Neuron (in vitro differentiated cells): ENCODE measurements around the gene BID.

Source experiments
- H2AFZ ChIP-seq: one replicate; pipeline ENCODE4 v1.6.1; 2013; ENCODE audit warnings: low read depth, mild to moderate bottlenecking, inconsistent platforms, low read length, moderate library complexity
- H3K27me3 ChIP-seq: one replicate; pipeline ENCODE4 v1.6.1; 2013; ENCODE audit warnings: low read length; ENCODE audit not compliant: insufficient read depth
- H3K36me3 ChIP-seq: one replicate; pipeline ENCODE4 v1.6.1; 2013; ENCODE audit warnings: low read length; ENCODE audit not compliant: insufficient read depth
- H3K4me1 ChIP-seq: one replicate; pipeline ENCODE4 v1.6.1; 2013; ENCODE audit warnings: low read length; ENCODE audit not compliant: insufficient read depth
- H3K4me3 ChIP-seq: 2 replicates; pipeline ENCODE4 v1.5.1; 2013; ENCODE audit warnings: mild to moderate bottlenecking, low read length, moderate library complexity
- H3K9me3 ChIP-seq: one replicate; pipeline ENCODE4 v1.6.1; 2013; ENCODE audit warnings: low read length

The BID gene

DNA sequence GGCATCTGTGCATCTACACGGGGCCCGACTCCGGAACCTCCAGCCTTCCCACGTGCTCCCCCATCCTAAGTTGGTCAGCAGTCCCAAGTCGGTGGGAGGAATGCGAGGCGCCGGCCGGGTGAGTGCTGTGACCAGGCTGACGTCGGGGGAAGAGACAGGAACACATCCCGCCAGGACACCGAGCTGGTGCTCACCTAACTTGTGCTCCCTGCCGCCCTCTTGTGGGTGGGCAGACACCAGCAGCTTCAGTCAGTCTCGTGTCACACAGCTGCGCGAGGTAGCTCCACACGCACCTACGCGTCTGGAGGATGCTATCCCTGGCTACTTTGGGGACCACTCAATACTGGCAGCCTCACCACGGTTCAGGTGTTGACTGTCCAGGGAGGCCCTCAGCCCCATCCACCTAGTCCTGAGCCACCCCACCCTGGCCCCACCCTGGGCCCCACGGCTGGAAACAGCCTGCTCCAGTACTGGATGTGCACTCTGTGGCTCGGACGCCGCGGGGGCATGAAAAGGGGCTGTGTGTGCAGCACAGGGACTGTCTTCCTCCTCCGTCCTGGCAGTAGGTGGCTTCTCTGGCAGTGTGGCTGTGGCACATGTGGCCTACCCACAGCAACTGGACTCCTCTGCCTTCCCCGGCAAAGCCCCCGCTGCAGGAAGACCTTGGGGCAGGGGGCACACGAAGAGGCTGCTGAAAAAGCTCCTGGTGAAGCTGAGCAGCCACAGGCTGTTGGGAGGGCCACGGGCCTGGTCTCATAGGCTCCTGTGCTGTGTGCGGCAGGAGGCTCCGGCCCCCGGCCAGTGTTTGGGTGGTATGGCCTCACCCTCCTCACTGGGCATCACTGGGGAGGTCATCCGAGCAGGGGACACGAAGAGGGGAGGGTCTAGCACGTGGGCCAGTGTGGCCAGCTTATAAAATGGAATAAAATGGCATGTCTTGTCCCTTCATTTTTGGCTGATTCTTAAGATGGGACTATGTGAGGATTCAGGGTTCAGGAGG lies 11.2 kb upstream of the BID start:
- no peaks in the 10 kb centered on the region for H3K27me3 ChIP-seq
- peaks cover 10% of the 10 kb centered on the region for H3K4me1 ChIP-seq
- H3K9me3 ChIP-seq = no peaks in the 10 kb centered on the region
- peaks cover 5% of the 10 kb centered on the region for H3K36me3 ChIP-seq
- no peak overlapping the region for H2AFZ ChIP-seq
- no peak overlapping the region for H3K4me3 ChIP-seq

DNA sequence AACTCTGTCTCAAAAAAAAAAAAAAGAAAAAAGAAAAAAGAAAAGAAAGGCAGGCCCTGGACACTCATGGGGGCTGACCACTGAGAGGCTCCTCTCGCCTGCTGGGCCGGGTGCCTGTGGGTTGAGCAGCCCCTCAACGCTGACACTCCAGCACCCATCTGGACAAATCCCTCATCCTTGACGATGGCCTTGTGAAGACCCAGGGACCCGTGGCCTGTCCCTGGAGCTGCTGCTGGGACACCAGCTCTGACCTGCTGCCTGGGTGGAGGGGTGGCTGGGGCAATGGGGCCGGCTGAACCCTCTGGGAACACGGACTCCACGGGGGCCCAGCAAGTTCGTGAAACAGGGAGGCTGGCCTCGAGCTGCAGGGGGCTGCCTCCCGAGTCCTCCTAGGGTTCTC lies 10.5 kb upstream of the BID start:
- Histone ChIP-seq H3K27me3 (no peaks in the 10 kb centered on the region), H2AFZ (no peak overlapping the region), H3K9me3 (no peaks in the 10 kb centered on the region), H3K36me3 (no peaks in the 10 kb centered on the region), H3K4me3 (no peak overlapping the region), H3K4me1 (peaks cover 10% of the 10 kb centered on the region)

DNA sequence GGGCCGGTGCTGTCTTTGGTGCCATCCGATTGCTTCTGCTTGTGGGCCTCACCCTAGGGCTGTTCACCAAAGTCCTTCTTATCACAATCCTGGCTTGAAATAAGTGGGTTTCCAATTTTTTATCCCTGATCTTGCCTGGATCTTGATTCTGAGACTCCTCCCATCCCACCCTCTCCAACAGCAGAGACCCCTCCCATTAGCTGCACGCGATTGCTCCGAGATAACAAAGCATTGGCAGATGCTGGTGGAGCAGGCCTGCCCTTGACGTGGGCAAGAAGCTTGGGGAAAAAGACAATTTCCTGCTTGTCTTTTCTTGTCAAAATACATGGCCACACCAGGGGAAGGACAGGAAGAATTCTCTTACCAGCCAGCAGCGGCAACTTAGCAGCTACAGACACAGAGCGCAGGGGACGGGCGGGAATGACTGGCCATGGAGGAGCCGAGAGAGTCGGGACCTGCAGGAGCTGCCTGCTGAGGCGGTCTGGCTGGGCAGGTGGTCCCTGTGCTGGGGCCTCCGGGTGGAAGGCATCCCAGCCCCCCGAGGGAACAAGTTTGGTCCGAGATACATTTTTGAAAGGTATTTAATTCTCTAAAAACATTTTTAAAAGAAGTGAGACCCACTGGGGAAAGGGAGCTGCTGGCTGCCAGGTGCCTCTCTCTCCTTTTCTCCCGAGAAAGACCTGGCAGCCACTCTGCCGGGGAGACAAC lies 9.7 kb upstream of the BID start:
- no peaks in the 10 kb centered on the region for H3K36me3 ChIP-seq
- H3K4me3 ChIP-seq = no peak overlapping the region
- no peaks in the 10 kb centered on the region for H3K9me3 ChIP-seq
- no peak overlapping the region for H2AFZ ChIP-seq
- H3K27me3 ChIP-seq = no peaks in the 10 kb centered on the region
- H3K4me1 ChIP-seq = peaks cover 10% of the 10 kb centered on the region

DNA sequence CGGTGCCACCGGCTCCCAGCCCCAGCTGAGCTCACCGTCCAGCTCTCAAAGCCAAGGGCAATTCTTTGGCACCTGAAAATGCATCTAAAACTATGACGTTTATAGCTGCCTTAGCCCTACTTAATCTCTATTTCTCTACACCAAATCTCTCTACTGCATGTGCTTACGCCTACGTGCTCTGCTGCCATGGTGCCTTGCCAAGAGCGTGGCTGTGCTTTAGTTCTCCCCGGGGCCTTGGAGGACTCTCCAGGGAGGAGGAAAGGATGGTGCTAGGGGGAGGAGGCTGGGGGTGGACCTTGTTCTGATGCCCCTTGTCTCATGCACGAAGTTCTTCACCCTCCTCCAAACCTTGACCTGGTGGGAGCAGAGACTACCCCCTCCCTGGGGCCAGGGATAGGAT lies 9.0 kb upstream of the BID start:
- H3K4me3 ChIP-seq = no peak overlapping the region
- no peaks in the 10 kb centered on the region for H3K27me3 ChIP-seq
- H3K4me1 ChIP-seq = peaks cover 10% of the 10 kb centered on the region
- H3K9me3 ChIP-seq = no peaks in the 10 kb centered on the region
- H3K36me3 ChIP-seq = no peaks in the 10 kb centered on the region
- no peak overlapping the region for H2AFZ ChIP-seq

DNA sequence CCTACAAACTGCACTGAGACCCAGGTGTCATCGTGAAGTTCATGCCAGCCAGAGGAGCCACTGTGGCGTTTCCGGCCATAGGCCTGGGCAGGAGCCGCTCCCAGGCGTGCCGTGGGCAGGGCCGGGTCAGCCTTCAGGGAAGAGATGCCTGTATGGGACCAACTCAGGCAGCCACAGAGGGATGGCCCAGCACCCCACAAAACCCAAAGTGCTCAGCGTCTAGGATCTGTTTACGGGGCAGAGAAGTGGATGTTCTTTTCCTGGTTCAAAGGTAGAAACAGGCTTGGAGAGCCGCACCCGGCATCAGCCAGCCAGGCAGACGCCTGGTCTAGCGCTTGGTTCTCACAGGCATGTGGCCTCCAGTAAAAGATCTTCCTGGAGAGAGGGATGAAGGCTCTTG lies 8.4 kb upstream of the BID start:
- no peaks in the 10 kb centered on the region for H3K9me3 ChIP-seq
- H3K27me3 ChIP-seq = no peaks in the 10 kb centered on the region
- no peaks in the 10 kb centered on the region for H3K36me3 ChIP-seq
- H3K4me1 ChIP-seq = peaks cover 10% of the 10 kb centered on the region
- H3K4me3 ChIP-seq = no peak overlapping the region
- H2AFZ ChIP-seq = no peak overlapping the region

DNA sequence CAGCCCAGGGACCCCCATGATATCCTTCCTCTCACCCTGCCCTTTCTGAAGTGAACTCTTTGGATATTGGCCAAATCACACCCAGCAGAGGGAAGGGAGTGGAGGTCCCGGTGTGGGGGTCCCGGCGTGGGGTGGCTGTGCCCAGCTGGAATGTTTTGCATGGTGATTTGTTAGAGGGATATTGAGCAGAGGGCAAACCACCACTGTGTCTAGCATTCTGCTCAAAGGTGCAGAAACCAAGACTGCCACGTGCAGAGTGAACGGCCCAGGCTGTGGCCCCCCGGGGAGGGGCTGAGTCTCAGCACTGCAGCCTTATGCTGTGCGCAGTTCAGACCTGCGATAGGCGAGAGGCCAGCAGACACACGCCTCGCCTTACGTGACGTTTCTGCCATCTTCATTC lies 7.9 kb upstream of the BID start:
- no peak overlapping the region for H2AFZ ChIP-seq
- H3K4me3 ChIP-seq = no peak overlapping the region
- H3K4me1 ChIP-seq = peaks cover 9% of the 10 kb centered on the region
- H3K36me3 ChIP-seq = no peaks in the 10 kb centered on the region
- H3K27me3 ChIP-seq = no peaks in the 10 kb centered on the region
- no peaks in the 10 kb centered on the region for H3K9me3 ChIP-seq

DNA sequence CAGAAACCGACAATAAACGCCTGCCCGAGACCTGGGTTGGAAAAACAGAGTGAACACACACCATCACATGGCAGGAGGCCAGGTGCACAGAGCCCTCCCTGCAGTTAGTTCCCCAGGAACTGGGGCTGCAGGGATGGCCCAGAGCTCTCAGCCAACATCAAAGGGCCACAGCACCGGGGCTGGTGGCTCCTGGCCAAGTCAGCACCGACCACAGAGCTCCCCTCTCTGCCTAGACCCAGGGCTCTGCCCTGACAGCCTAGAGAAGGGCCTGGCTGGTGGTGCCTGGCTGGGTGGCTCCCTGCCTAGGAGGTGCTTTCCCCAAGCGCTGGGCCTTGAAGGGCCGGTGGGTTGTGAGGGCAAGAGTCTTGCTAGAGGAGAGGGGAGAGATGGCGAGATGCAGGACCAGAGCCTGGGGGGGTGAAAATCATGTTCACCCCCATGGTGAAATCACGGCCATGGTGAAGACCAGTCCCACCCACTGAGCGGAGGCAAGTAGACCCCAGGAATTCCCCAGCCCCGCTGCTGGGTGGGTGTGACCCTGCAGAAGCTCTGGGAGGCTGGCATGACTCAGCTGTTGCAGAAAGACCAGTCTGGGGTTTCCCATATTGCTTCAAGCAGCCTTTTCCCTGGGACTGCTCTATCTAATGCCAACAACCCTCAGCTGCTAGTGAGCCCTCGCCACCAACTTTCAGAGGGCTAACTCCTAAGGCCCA lies 7.2 kb upstream of the BID start:
- peaks cover 2% of the 10 kb centered on the region for H3K4me1 ChIP-seq
- no peak overlapping the region for H2AFZ ChIP-seq
- H3K36me3 ChIP-seq = no peaks in the 10 kb centered on the region
- H3K4me3 ChIP-seq = no peak overlapping the region
- H3K9me3 ChIP-seq = no peaks in the 10 kb centered on the region
- no peaks in the 10 kb centered on the region for H3K27me3 ChIP-seq

DNA sequence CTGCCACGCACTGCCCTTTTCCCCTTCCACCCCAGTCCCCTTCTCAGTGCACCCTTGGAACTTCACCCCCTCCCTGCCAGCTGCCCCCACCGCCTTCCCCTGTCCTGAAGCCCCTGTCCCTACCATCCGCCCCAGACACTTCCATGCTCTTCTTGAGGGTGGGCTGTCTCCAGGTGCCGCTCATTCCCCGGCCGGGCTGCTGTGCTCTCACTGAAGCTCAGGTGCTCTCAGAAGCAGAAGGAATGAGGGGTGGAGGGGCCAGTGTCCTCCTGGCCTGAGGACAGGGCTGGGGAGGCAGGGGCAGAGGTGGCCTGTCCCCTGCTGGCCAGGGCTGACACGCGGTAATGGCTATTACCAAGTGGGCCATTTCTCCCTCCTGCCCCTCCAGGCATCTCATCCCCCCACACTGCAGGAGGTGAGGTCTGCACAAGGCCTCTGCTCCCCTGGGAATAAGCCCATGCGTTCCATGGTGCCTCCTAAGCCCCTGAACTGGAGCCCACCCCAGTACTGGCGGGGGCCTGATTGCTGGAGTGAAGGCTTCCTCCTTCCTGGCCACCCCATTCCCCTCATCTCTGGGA lies 6.6 kb upstream of the BID start:
- no peaks in the 10 kb centered on the region for H3K4me1 ChIP-seq
- no peaks in the 10 kb centered on the region for H3K27me3 ChIP-seq
- no peaks in the 10 kb centered on the region for H3K36me3 ChIP-seq
- H2AFZ ChIP-seq = no peak overlapping the region
- H3K4me3 ChIP-seq = no peak overlapping the region
- H3K9me3 ChIP-seq = no peaks in the 10 kb centered on the region

DNA sequence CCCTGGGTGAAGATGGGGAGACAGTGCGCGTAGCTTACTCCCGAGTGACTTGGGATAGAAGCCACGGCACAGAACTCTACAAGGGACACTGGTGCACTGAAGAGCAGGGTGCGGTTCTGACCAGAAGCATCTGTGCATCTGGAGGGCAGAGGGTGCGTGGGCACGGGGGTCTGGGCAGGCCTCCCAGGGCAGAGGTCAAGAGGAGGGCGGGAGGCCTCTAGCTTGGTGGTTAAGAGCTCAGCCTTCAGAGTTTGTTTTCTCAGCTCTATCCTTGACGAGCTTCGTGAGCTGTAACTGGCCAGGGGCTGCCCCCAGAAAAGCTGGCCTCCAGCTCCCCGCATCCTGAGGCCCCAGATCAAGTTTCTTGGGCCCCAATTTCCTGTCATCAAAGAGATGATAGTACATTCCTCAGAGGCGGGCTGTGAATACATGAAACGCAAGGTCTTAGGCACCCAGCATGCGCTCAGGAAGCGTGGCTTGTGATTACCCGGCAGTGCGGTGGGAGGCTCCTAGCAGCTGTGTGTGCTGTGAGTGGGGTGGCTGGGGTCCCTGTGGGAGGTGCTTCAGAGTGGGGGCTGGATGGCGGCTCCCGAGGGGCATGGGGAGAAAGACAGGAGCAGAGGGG lies 6.0 kb upstream of the BID start:
- H3K4me3 ChIP-seq = no peak overlapping the region
- peaks cover 5% of the 10 kb centered on the region for H3K4me1 ChIP-seq
- no peaks in the 10 kb centered on the region for H3K9me3 ChIP-seq
- no peaks in the 10 kb centered on the region for H3K36me3 ChIP-seq
- H3K27me3 ChIP-seq = no peaks in the 10 kb centered on the region
- no peak overlapping the region for H2AFZ ChIP-seq

DNA sequence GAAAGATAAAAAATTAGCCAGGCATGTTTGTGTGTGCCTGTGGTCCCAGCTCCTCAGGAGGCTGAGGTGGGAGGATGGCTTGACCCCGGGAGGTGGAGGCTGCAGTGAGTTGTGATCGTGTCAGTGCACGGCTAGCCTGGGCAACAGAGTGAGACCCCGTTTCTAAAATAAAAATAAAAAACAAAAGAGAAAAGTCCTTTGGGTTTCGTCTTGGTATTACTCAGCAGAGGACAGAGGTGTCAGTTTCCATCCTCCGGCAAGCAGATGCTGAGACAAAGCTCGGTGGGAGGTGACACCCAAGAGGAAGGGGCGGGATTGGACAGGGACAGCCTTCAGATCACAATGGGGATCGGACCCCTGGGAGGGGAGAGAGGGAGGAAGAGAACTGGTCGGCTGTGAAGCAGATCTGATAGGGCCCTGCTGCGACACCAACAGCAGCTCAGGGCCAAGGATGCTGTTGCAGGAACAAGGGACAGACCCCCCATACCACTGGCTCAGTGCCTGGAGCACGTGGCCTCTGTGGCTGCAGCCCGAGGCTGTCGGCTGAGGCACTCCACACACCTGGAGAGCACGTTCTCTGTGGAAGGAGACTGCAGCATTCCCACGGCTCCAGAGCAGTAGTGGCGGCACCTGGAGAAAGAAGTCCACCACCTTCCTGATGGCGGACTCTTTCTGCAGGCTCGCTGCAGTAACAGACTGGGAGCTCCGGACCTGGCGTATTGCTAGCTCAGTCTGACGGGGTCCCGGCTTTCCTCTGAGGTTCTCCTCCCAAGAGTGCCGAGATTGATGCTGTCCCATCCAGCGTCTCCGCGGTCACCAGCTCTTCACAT lies 5.2 kb upstream of the BID start:
- Histone ChIP-seq H3K27me3 (no peaks in the 10 kb centered on the region), H3K4me1 (peaks cover 12% of the 10 kb centered on the region), H3K36me3 (no peaks in the 10 kb centered on the region)

DNA sequence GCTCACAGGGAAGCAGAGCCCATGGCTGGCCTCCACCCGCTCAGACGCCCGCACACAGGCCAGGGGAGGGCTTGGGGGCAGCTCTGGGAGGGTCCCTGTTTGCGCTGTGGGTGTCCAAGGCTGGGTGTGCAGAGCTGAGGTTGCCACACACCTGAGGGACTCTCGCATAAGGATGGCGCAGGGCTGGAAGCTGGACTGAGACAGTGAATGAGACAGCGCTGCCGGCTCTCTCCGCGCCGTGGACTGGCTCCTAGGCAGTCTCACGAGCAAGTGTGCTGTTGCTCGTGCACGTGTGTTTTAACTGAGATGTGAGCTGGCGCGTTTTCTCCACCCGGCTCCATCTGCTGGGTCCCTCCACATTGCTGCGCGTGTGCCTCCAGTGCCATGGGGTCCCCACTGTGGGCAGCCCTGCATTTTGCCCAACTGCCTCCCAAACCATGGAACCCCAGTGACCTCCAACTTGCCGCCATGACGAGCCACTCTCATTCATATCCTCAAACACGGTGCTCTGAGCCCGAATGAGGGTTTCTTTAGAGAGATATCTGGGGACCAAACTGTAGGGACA lies 4.2 kb upstream of the BID start:
- H3K27me3 ChIP-seq = no peaks in the 10 kb centered on the region
- H2AFZ ChIP-seq = no peak overlapping the region
- no peak overlapping the region for H3K4me3 ChIP-seq
- H3K36me3 ChIP-seq = no peaks in the 10 kb centered on the region
- peaks cover 15% of the 10 kb centered on the region for H3K4me1 ChIP-seq
- H3K9me3 ChIP-seq = no peaks in the 10 kb centered on the region

More for the DNA sequence above, 5.2 kb upstream of the BID start:
- no peaks in the 10 kb centered on the region for H3K9me3 ChIP-seq
- no peak overlapping the region for H3K4me3 ChIP-seq
- no peak overlapping the region for H2AFZ ChIP-seq

DNA sequence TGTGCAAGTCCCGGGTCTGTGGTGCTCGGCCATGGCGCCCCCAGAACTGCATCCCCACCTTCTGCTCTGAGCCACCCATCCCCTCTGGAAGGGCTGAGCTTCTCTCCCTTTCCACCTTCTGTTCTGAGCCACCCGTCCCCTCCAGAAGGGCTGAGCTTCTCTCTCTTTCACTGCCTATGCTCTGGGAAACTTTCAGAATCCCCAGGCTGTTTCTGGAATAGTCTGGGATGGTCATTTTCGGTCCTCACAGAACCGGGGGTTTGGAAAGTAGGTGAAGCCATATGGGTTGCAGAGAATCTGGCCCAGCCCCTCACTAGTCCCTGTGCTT lies 3.4 kb upstream of the BID start:
- H3K27me3 ChIP-seq = no peaks in the 10 kb centered on the region
- H3K9me3 ChIP-seq = no peaks in the 10 kb centered on the region
- no peaks in the 10 kb centered on the region for H3K36me3 ChIP-seq
- H3K4me1 ChIP-seq = peaks cover 22% of the 10 kb centered on the region
- no peak overlapping the region for H3K4me3 ChIP-seq
- no peak overlapping the region for H2AFZ ChIP-seq
